K562 (cell line): Measurements from ENCODE around the gene CHRM4. TPM values are rescaled to one million over a fixed set of nuclear protein-coding genes. Genes with fewer than 3 reads are reported as not detected.

ENCODE experiments used
- BCOR ChIP-seq: fragments of 450-650 bp; IDR thresholded peaks from 2 replicates; pipeline ENCODE4 v1.6.1; 2016
- DPF2 ChIP-seq: fragments of 450-650 bp; IDR thresholded peaks from 2 replicates; pipeline ENCODE4 v1.6.1; 2016
- E4F1 ChIP-seq: fragments of 250-450 bp; sonication (Bioruptor Pico); IDR thresholded peaks from 2 replicates; pipeline ENCODE4 v1.5.0; 2021; ENCODE audit warnings: mild to moderate bottlenecking, borderline replicate concordance
- KHSRP ChIP-seq: fragments of 450-650 bp; IDR thresholded peaks from 2 replicates; pipeline ENCODE4 v1.6.1; 2017
- MAZ ChIP-seq, 2 experiments: fragments of 450-650 bp in 1 of 2; sonication (generic) in 1 of 2; formaldehyde crosslinking; IDR thresholded peaks in 1 of 2; conservative IDR thresholded peaks in 1 of 2; 2 replicates each; pipeline versions ENCODE4 v1.4.0 to v1.5.0; 2020; ENCODE audit warnings: mild to moderate bottlenecking in 1 of 2, missing genetic modification reagents in 1 of 2
- PML ChIP-seq: IDR thresholded peaks from 2 replicates; pipeline ENCODE4 v1.6.1; 2012; ENCODE audit warnings: low read length, inconsistent platforms
- RHOXF2B ChIP-seq: fragments of 250-450 bp; sonication (Bioruptor Pico); conservative IDR thresholded peaks from 2 replicates; pipeline ENCODE4 v1.5.1; 2021
- TAF15 ChIP-seq: fragments of 200-400 bp; formaldehyde crosslinking; IDR thresholded peaks from 2 replicates; pipeline ENCODE4 v1.6.1; 2017; ENCODE audit warnings: mild to moderate bottlenecking, low read depth, low read length, moderate library complexity
- YBX1 ChIP-seq: fragments of 450-650 bp; IDR thresholded peaks from 2 replicates; pipeline ENCODE4 v1.7.1; 2016; ENCODE audit warnings: mild to moderate bottlenecking
- ZBTB7A ChIP-seq: IDR thresholded peaks from 2 replicates; pipeline ENCODE4 v1.6.1; 2011; ENCODE audit warnings: low read depth, mild to moderate bottlenecking, low read length, moderate library complexity, borderline replicate concordance; ENCODE audit not compliant: control insufficient read depth
- ZNF507 ChIP-seq: conservative IDR thresholded peaks from 2 replicates; pipeline ENCODE4 v1.6.1; 2017; ENCODE audit warnings: missing genetic modification characterization, missing compliant biosample characterization
- polyA plus RNA-seq, 8 experiments: library from polyadenylated mRNA; depleted of rRNA in 4 of 8; stranded (reverse) in 5 of 8; unstranded in 3 of 8; fragments of >200 nt; fragmentation: Nextera tagmentation in 2 of 8; fragmentation: Illumina TruSeq in 1 of 8; extraction: Ambion mirVana in 2 of 8; extraction: Trizol in 1 of 8; gene quantifications; 2 replicates each; pipeline versions ENCODE4 v1.2.1 to v1.2.3, GENCODE V29; 2011 to 2014; ENCODE audit warnings: inconsistent platforms in 1 of 8, missing spikeins in 1 of 8
- total RNA-seq, 7 experiments: library from RNA; depleted of rRNA in 6 of 7; stranded (reverse); fragments of >200 nt in 6 of 7; fragmentation: Illumina TruSeq in 2 of 7; extraction: Trizol in 2 of 7; gene quantifications; 2 replicates each; pipeline versions ENCODE4 v1.2.1 to v1.2.3, GENCODE V29; 2011 to 2021; ENCODE audit warnings: low replicate concordance in 1 of 7
- TF ChIP-seq, protein P1 (sequence below): fragments of 250-450 bp; sonication (Bioruptor Pico); IDR thresholded peaks from 2 replicates; pipeline ENCODE4 v1.9.0; 2021; ENCODE audit warnings: mild to moderate bottlenecking
- TF ChIP-seq, protein P2 (sequence below), 2 experiments: fragments of 450-650 bp; IDR thresholded peaks; 2 replicates each; pipeline ENCODE4 v1.6.1; 2016; ENCODE audit warnings: mild to moderate bottlenecking in 2 of 2, borderline replicate concordance in 1 of 2, low read depth in 1 of 2, moderate library complexity in 1 of 2
- TF ChIP-seq, protein P3 (sequence below): fragments of 200-400 bp; formaldehyde crosslinking; IDR thresholded peaks from 2 replicates; pipeline ENCODE4 v1.6.1; 2017; ENCODE audit warnings: mild to moderate bottlenecking, low read depth, low read length, moderate library complexity

The CHRM4 gene
- total and polyA plus RNA-seq, 9 of the 15 experiments (the other 6 are each of a cell fraction or from before 2014, with no cell fraction given) = 0.22 to 1.3 (median 0.40) TPM; not detected in 2

- TF ChIP-seq TAF15 = no peak
- TF ChIP-seq DPF2 = no peak; the same call in 1 of the 2 replicates
- TF ChIP-seq YBX1 = no peak
- no peak for TF ChIP-seq PML
- TF ChIP-seq RHOXF2B = no peak
- TF ChIP-seq KHSRP = no peak
- TF ChIP-seq E4F1 (CRISPR knock-in tag) = no peak
- TF ChIP-seq ZNF507 (tag) = no peak
- TF ChIP-seq, protein P1, sequence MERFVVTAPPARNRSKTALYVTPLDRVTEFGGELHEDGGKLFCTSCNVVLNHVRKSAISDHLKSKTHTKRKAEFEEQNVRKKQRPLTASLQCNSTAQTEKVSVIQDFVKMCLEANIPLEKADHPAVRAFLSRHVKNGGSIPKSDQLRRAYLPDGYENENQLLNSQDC (CRISPR knock-in tag) = no peak
- TF ChIP-seq ZBTB7A = peak; percentile 88
- peak; percentile 21; the same call in 1 of the 2 replicates for TF ChIP-seq BCOR
- TF ChIP-seq, protein P2, sequence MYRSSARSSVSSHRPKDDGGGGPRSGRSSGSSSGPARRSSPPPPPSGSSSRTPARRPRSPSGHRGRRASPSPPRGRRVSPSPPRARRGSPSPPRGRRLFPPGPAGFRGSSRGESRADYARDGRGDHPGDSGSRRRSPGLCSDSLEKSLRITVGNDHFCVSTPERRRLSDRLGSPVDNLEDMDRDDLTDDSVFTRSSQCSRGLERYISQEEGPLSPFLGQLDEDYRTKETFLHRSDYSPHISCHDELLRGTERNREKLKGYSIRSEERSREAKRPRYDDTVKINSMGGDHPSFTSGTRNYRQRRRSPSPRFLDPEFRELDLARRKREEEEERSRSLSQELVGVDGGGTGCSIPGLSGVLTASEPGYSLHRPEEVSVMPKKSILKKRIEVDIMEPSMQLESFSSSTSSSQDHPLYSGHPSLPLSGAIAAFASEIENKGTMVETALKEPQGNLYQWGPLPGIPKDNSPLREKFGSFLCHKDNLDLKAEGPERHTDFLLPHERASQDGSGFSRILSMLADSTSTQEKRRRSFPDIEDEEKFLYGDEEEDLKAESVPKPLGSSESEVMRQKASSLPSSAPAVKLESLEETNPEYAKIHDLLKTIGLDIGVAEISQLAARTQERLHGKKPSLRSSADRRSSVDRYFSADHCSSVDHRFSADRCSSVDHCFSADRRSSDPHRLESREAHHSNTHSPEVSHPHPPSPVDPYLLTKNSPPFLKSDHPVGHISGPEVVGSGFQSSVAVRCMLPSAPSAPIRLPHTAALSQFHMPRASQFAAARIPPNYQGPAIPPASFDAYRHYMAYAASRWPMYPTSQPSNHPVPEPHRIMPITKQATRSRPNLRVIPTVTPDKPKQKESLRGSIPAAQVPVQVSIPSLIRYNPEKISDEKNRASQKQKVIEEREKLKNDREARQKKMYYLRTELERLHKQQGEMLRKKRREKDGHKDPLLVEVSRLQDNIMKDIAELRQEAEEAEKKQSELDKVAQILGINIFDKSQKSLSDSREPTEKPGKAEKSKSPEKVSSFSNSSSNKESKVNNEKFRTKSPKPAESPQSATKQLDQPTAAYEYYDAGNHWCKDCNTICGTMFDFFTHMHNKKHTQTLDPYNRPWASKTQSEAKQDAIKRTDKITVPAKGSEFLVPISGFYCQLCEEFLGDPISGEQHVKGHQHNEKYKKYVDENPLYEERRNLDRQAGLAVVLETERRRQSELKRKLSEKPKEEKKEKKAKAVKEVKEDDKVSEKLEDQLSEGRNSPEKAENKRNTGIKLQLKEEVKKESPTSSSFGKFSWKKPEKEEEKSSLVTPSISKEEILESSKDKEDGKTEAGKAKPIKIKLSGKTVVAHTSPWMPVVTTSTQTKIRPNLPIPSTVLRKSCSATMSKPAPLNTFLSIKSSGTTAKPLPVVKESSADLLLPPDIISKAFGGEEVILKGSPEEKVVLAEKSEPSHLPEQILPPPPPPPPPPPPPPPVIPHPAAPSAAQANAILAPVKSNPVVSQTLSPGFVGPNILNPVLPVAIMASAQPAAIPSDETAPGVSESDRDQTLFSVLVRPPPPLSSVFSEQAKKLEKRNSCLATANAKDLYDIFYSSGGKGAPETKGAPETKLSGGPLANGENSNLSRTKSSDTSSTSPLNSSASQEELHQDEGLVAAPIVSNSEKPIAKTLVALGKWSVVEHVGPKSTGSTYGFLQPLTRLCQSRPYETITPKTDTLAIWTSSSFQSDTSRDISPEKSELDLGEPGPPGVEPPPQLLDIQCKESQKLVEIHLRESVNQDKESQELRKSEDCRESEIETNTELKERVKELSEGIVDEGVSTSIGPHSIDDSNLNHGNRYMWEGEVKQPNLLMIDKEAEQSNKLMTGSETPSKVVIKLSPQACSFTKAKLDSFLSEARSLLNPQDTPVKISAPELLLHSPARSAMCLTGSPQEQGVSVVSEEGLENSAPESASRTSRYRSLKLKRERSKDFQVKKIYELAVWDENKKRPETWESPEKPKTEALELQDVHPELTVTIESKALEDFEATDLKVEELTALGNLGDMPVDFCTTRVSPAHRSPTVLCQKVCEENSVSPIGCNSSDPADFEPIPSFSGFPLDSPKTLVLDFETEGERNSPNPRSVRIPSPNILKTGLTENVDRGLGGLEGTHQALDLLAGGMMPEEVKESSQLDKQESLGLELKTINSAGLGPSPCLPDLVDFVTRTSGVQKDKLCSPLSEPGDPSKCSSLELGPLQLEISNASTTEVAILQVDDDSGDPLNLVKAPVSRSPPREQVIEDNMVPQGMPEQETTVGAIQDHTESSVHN (IDR thresholded peaks at IDR 0.05; ENCODE audit: borderline replicate concordance in 1 of 2, low read depth in 1 of 2) = no peak
- TF ChIP-seq, protein P3, sequence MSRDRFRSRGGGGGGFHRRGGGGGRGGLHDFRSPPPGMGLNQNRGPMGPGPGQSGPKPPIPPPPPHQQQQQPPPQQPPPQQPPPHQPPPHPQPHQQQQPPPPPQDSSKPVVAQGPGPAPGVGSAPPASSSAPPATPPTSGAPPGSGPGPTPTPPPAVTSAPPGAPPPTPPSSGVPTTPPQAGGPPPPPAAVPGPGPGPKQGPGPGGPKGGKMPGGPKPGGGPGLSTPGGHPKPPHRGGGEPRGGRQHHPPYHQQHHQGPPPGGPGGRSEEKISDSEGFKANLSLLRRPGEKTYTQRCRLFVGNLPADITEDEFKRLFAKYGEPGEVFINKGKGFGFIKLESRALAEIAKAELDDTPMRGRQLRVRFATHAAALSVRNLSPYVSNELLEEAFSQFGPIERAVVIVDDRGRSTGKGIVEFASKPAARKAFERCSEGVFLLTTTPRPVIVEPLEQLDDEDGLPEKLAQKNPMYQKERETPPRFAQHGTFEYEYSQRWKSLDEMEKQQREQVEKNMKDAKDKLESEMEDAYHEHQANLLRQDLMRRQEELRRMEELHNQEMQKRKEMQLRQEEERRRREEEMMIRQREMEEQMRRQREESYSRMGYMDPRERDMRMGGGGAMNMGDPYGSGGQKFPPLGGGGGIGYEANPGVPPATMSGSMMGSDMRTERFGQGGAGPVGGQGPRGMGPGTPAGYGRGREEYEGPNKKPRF = no peak
- TF ChIP-seq MAZ (CRISPR knock-in tag; conservative IDR thresholded peaks at IDR 0.05 in 1 of 2, IDR thresholded peaks at IDR 0.05 in 1 of 2) = peak in 1 of 2 experiments; percentile 47; a peak in 2 of 4 replicates
Observed at GRCh38 chr11:46381819-46382645, 9.5 kb downstream of the CHRM4 start (continued).
